Measurements from ENCODE around the gene UPK3A. TPM values are rescaled to one million over a fixed set of nuclear protein-coding genes. Genes with fewer than 3 reads are reported as not detected.
A peak's percentile ranks its signal among the peaks of the same experiment; 100 is the strongest.

The UPK3A gene
- 7.5 TPM for total RNA-seq (2013)
- polyA plus RNA-seq (10 to 100 TPM in 2 of 3 donors, 1 to 10 TPM in 1; 6.0 to 19.0 (median 14.0) TPM), polyA minus RNA-seq (3.0 and 4.1 TPM in 2 replicates), total RNA-seq (0.25 to 3.6 (median 2.1) reads per million in 11 experiments)

GRCh38 chr22:45284705-45285262, at the start of gene UPK3A:
TSS of gene UPK3A (plus strand) at chr22:45284949. CDS start at chr22:45285014, 65 bp downstream.
- Mint-ChIP-seq H3K27ac (peak within 1 kb of the TSS; percentile 62 to 93 (median 85)), H3K4me3 (peak within 1 kb of the TSS; percentile 69 to 88)

GRCh38 chr22:45235101-45235777, 49.5 kb upstream of the UPK3A start:
- TF ChIP-seq, protein P1, sequence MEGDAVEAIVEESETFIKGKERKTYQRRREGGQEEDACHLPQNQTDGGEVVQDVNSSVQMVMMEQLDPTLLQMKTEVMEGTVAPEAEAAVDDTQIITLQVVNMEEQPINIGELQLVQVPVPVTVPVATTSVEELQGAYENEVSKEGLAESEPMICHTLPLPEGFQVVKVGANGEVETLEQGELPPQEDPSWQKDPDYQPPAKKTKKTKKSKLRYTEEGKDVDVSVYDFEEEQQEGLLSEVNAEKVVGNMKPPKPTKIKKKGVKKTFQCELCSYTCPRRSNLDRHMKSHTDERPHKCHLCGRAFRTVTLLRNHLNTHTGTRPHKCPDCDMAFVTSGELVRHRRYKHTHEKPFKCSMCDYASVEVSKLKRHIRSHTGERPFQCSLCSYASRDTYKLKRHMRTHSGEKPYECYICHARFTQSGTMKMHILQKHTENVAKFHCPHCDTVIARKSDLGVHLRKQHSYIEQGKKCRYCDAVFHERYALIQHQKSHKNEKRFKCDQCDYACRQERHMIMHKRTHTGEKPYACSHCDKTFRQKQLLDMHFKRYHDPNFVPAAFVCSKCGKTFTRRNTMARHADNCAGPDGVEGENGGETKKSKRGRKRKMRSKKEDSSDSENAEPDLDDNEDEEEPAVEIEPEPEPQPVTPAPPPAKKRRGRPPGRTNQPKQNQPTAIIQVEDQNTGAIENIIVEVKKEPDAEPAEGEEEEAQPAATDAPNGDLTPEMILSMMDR (IDR thresholded peaks at IDR 0.05), result no peak
- Histone ChIP-seq H3K4me3 (replicated peaks in 1 of 3; ENCODE audit: low read depth in 2 of 3, low read length in 3 of 3) (peak overlapping the region; percentile 8 to 72 (median 21)), H3K9ac (ENCODE audit: insufficient read depth, low read length, poor library complexity, severe bottlenecking) (peak overlapping the region; percentile 63), H3K27me3 (ENCODE audit: control insufficient read depth in 2 of 2, insufficient read depth in 2 of 2, low read length in 2 of 2) (no peaks in the 10 kb centered on the region), H3K4me2 (replicated peaks; ENCODE audit: extremely low read depth, low read length, poor library complexity, severe bottlenecking) (peak overlapping the region; percentile 84), H2AFZ (ENCODE audit: insufficient read depth, low read depth, low read length, poor library complexity, severe bottlenecking) (no peak overlapping the region), H3K36me3 (replicated peaks in 1 of 2; ENCODE audit: control insufficient read depth in 1 of 2, insufficient read depth in 2 of 2, low read length in 2 of 2) (peaks cover 33 to 47% of the 10 kb centered on the region in 2 donors), H3K79me2 (ENCODE audit: insufficient read depth, low read length) (peaks cover 100% of the 10 kb centered on the region), H3K4me1 (ENCODE audit: control insufficient read depth in 1 of 2, insufficient read depth in 2 of 2, low read length in 2 of 2) (peaks cover 92 to 98% of the 10 kb centered on the region in 2 donors), H4K20me1 (ENCODE audit: insufficient read depth, low read length) (peaks cover 82% of the 10 kb centered on the region), H3K27ac (ENCODE audit: low read depth in 1 of 2, low read length in 2 of 2) (peak overlapping the region; percentile 76 to 98), H3K9me3 (replicated peaks in 1 of 2; ENCODE audit: control insufficient read depth in 1 of 2, insufficient read depth in 1 of 2, low read length in 2 of 2) (no peaks in the 10 kb centered on the region)
- H3K4me1 Mint-ChIP-seq, result peaks cover 97% of the 10 kb centered on the region
- H3K36me3 Mint-ChIP-seq, result peaks cover 47 to 74% of the 10 kb centered on the region in 2 donors
- intact Hi-C loops (cut with micrococcal nuclease), result no loop called here
- H3K27ac Mint-ChIP-seq, result peak overlapping the region; percentile 83 to 93 (median 90)
- H3K9me3 Mint-ChIP-seq, result no peaks in the 10 kb centered on the region
- peak; percentile 70 to 85 (median 79) for DNase-seq
- 3% methylated on average over 23 of the region's 23 CpGs for WGBS (ENCODE audit: insufficient coverage)
- peaks cover 0 to 6% (median 3%) of the 10 kb centered on the region in 3 donors for H3K27me3 Mint-ChIP-seq (ENCODE audit: low read depth in 3 of 3)
- H3K4me3 Mint-ChIP-seq, result peak overlapping the region; percentile 63 to 83

More at GRCh38 chr22:45284705-45285262, at the start of gene UPK3A:
- H3K27me3 Mint-ChIP-seq (ENCODE audit: low read depth in 3 of 3), result peaks cover 2 to 7% (median 4%) of the 10 kb centered on the region in 3 donors
- DNase-seq, result peak; percentile 57 to 81 (median 75)
- Histone ChIP-seq H3K4me1 (ENCODE audit: control insufficient read depth in 1 of 2, insufficient read depth in 2 of 2, low read length in 2 of 2) (peaks cover 70 to 80% of the 10 kb centered on the region in 2 donors), H3K27ac (ENCODE audit: low read depth in 1 of 2, low read length in 2 of 2) (peak within 1 kb of the TSS; percentile 41 to 69), H2AFZ (ENCODE audit: insufficient read depth, low read depth, low read length, poor library complexity, severe bottlenecking) (peak within 1 kb of the TSS; percentile 78), H3K27me3 (ENCODE audit: control insufficient read depth in 2 of 2, insufficient read depth in 2 of 2, low read length in 2 of 2) (no peaks in the 10 kb centered on the region), H3K79me2 (ENCODE audit: insufficient read depth, low read length) (no peaks in the 10 kb centered on the region), H4K20me1 (ENCODE audit: insufficient read depth, low read length) (no peaks in the 10 kb centered on the region), H3K9me3 (replicated peaks in 1 of 2; ENCODE audit: control insufficient read depth in 1 of 2, insufficient read depth in 1 of 2, low read length in 2 of 2) (no peaks in the 10 kb centered on the region), H3K36me3 (replicated peaks in 1 of 2; ENCODE audit: control insufficient read depth in 1 of 2, insufficient read depth in 2 of 2, low read length in 2 of 2) (no peaks in the 10 kb centered on the region), H3K4me3 (replicated peaks in 1 of 3; ENCODE audit: low read depth in 2 of 3, low read length in 3 of 3) (peak within 1 kb of the TSS; percentile 29 to 76 (median 44)), H3K4me2 (replicated peaks; ENCODE audit: extremely low read depth, low read length, poor library complexity, severe bottlenecking) (peak within 1 kb of the TSS; percentile 88), H3K9ac (ENCODE audit: insufficient read depth, low read length, poor library complexity, severe bottlenecking) (peak within 1 kb of the TSS; percentile 54)
- intact Hi-C loops (cut with micrococcal nuclease), result loop anchor here in 1 of 2 donors (2.0 kb wide), 1 partner anchor 24 kb away; the partner anchor contains the start of gene FAM118A
- WGBS (ENCODE audit: insufficient coverage), result 5% methylated on average over 46 of the region's 46 CpGs
- TF ChIP-seq, protein P1 (IDR thresholded peaks at IDR 0.05), result no peak
- H3K4me1 Mint-ChIP-seq, result peaks cover 51% of the 10 kb centered on the region
- no peaks in the 10 kb centered on the region for H3K36me3 Mint-ChIP-seq
- H3K9me3 Mint-ChIP-seq, result peaks cover 0 to 8% (median 2%) of the 10 kb centered on the region in 7 donors
